Caco-2 (cell line): ENCODE results near the gene ZNF35. TPM values are rescaled to one million over a fixed set of nuclear protein-coding genes. Genes with fewer than 3 reads are reported as not detected.
"Not testable (repeated sequence)": the region's sequence is repeated elsewhere in the genome, so short reads cannot be mapped to it uniquely, and the experiment has no call there.

Source experiments
- BruUV-seq: library from RNA; stranded (reverse); fragments of 400-500 nt; replicated peaks from 2 replicates; lab custom pipeline; 2021; lab: Mats Ljungman, UMichigan
- CTCF ChIA-PET: fragments of 300-600 bp; sonication (Branson Sonifier 250); formaldehyde crosslinking; loops from one replicate; lab custom pipeline; 2022; ENCODE audit warnings: antibody characterized with exemption; lab: Charles Lee
- POLR2A ChIA-PET: fragments of 300-600 bp; sonication (Branson Sonifier 250); formaldehyde crosslinking; loops from one replicate; lab custom pipeline; 2022; ENCODE audit warnings: antibody characterized with exemption; lab: Charles Lee
- DNase-seq, 2 experiments: peaks; one replicate each; pipeline versions ENCODE4 v3.0.0 to v3.0.0-alpha.2; 2020 to 2022
- H3K27me3 ChIP-seq: replicated peaks from 2 replicates; pipeline ENCODE4 v1.6.0; 2011; ENCODE audit warnings: low read length; ENCODE audit not compliant: control insufficient read depth, insufficient read depth
- H3K36me3 ChIP-seq: 2 replicates; pipeline ENCODE4 v1.5.1; 2011; ENCODE audit warnings: low read length; ENCODE audit not compliant: control insufficient read depth, insufficient read depth
- H3K4me1 ChIP-seq: fragments of 250-450 bp; sonication (Bioruptor Pico); 2 replicates; pipeline ENCODE4 v1.5.1; 2020; ENCODE audit warnings: mild to moderate bottlenecking
- H3K4me3 ChIP-seq: 2 replicates; pipeline ENCODE4 v1.5.1; 2011; ENCODE audit warnings: low read depth, mild to moderate bottlenecking, control low read depth, low read length
- H3K9me3 ChIP-seq: fragments of 250-450 bp; sonication (Bioruptor Pico); 2 replicates; pipeline ENCODE4 v1.5.1; 2020; ENCODE audit warnings: mild to moderate bottlenecking, moderate library complexity
- H3K27ac Mint-ChIP-seq: one replicate; pipeline ENCODE4 v1.8.0; 2022; ENCODE audit warnings: mixed read lengths; ENCODE audit not compliant: unreplicated experiment
- H3K27me3 Mint-ChIP-seq: one replicate; pipeline ENCODE4 v1.8.0; 2022; ENCODE audit warnings: mixed read lengths; ENCODE audit not compliant: insufficient read depth, unreplicated experiment
- H3K36me3 Mint-ChIP-seq: one replicate; pipeline ENCODE4 v1.8.0; 2022; ENCODE audit warnings: mild to moderate bottlenecking, mixed read lengths; ENCODE audit not compliant: insufficient read depth, unreplicated experiment
- H3K4me1 Mint-ChIP-seq: one replicate; pipeline ENCODE4 v1.8.0; 2022; ENCODE audit warnings: low read depth, mixed read lengths; ENCODE audit not compliant: unreplicated experiment
- H3K4me3 Mint-ChIP-seq: one replicate; pipeline ENCODE4 v1.8.0; 2022; ENCODE audit warnings: mild to moderate bottlenecking, moderate library complexity, mixed read lengths; ENCODE audit not compliant: unreplicated experiment
- H3K9me3 Mint-ChIP-seq: one replicate; pipeline ENCODE4 v1.8.0; 2022; ENCODE audit warnings: mixed read lengths; ENCODE audit not compliant: unreplicated experiment
- intact Hi-C: fragments of 100-400 bp; cut with micrococcal nuclease; formaldehyde crosslinking; loops from one replicate; pipeline ENCODE4 v1.10.0; 2022; ENCODE audit not compliant: unreplicated experiment
- total RNA-seq: library from RNA; stranded (reverse); gene quantifications from 2 replicates; pipeline ENCODE4 v1.2.3, GENCODE V29; 2022
- TF ChIP-seq, protein P1 (sequence below), 2 experiments: fragments of 200-600 bp in 1 of 2; IDR thresholded peaks; 1 replicate in 1 of 2; 2 replicates in 1 of 2; pipeline versions ENCODE4 v1.5.1 to v1.8.0; 2011 to 2022; ENCODE audit warnings: antibody characterized with exemption in 1 of 2, control low read depth in 1 of 2, inconsistent platforms in 1 of 2, low read depth in 1 of 2, low read length in 1 of 2, mild to moderate bottlenecking in 1 of 2, moderate library complexity in 1 of 2; ENCODE audit not compliant: insufficient read depth in 1 of 2, severe bottlenecking in 1 of 2, unreplicated experiment in 1 of 2

Gene ZNF35
- total RNA-seq, 1 experiment from 2014 or later, result 14.7 TPM

GRCh38 chr3:44666346-44666745, 17.8 kb downstream of the ZNF35 start:
- Mint-ChIP-seq H3K4me1 (no peaks in the 10 kb centered on the region), H3K27ac (no peak overlapping the region), H3K9me3 (peaks cover 9% of the 10 kb centered on the region), H3K27me3 (no peaks in the 10 kb centered on the region), H3K36me3 (peaks cover 7% of the 10 kb centered on the region), H3K4me3 (no peak overlapping the region)
- Histone ChIP-seq H3K4me3 (no peak overlapping the region), H3K36me3 (no peaks in the 10 kb centered on the region), H3K4me1 (no peaks in the 10 kb centered on the region), H3K27me3 (no peaks in the 10 kb centered on the region), H3K9me3 (no peaks in the 10 kb centered on the region)
- CTCF ChIA-PET, result no interaction called here
- TF ChIP-seq, protein P1, sequence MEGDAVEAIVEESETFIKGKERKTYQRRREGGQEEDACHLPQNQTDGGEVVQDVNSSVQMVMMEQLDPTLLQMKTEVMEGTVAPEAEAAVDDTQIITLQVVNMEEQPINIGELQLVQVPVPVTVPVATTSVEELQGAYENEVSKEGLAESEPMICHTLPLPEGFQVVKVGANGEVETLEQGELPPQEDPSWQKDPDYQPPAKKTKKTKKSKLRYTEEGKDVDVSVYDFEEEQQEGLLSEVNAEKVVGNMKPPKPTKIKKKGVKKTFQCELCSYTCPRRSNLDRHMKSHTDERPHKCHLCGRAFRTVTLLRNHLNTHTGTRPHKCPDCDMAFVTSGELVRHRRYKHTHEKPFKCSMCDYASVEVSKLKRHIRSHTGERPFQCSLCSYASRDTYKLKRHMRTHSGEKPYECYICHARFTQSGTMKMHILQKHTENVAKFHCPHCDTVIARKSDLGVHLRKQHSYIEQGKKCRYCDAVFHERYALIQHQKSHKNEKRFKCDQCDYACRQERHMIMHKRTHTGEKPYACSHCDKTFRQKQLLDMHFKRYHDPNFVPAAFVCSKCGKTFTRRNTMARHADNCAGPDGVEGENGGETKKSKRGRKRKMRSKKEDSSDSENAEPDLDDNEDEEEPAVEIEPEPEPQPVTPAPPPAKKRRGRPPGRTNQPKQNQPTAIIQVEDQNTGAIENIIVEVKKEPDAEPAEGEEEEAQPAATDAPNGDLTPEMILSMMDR (IDR thresholded peaks at IDR 0.05; ENCODE audit: insufficient read depth in 1 of 2, low read depth in 1 of 2, low read length in 1 of 2, severe bottlenecking in 1 of 2, unreplicated experiment in 1 of 2), result no peak
- intact Hi-C loops, result no loop called here
- DNase-seq, result no peak
- POLR2A ChIA-PET, result no interaction called here
- BruUV-seq, result no TSS peak

- DNase-seq, result no peak
- Histone ChIP-seq H3K36me3 (no peaks in the 10 kb centered on the region), H3K4me1 (no peaks in the 10 kb centered on the region), H3K4me3 (no peak overlapping the region), H3K27me3 (no peaks in the 10 kb centered on the region), H3K9me3 (no peaks in the 10 kb centered on the region)
- Mint-ChIP-seq H3K4me3 (no peak overlapping the region), H3K27ac (no peak overlapping the region), H3K4me1 (no peaks in the 10 kb centered on the region), H3K9me3 (peaks cover 25% of the 10 kb centered on the region), H3K36me3 (peaks cover 7% of the 10 kb centered on the region), H3K27me3 (no peaks in the 10 kb centered on the region)
- TF ChIP-seq, protein P1 (IDR thresholded peaks at IDR 0.05; ENCODE audit: insufficient read depth in 1 of 2, low read depth in 1 of 2, low read length in 1 of 2, severe bottlenecking in 1 of 2, unreplicated experiment in 1 of 2), result no peak
- BruUV-seq, result no TSS peak
- ChIA-PET POLR2A (no interaction called here), CTCF (no interaction called here)
- intact Hi-C loops, result no loop called here
These were observed 21.2 kb downstream of the ZNF35 start for GRCh38 chr3:44669760-44670159.

- intact Hi-C loops, result not testable (repeated sequence)
These were observed 24.9 kb downstream of the ZNF35 start for GRCh38 chr3:44673466-44673865.

GRCh38 chr3:44674211-44674610, 25.7 kb downstream of the ZNF35 start:
- Histone ChIP-seq H3K9me3 (no peaks in the 10 kb centered on the region), H3K4me1 (no peaks in the 10 kb centered on the region), H3K36me3 (no peaks in the 10 kb centered on the region), H3K4me3 (no peak overlapping the region), H3K27me3 (no peaks in the 10 kb centered on the region)
- no peak overlapping the region for H3K4me3 Mint-ChIP-seq
- BruUV-seq, result no TSS peak
- H3K27ac Mint-ChIP-seq, result no peak overlapping the region
- TF ChIP-seq, protein P1 (IDR thresholded peaks at IDR 0.05; ENCODE audit: insufficient read depth in 1 of 2, low read depth in 1 of 2, low read length in 1 of 2, severe bottlenecking in 1 of 2, unreplicated experiment in 1 of 2), result no peak
- intact Hi-C loops, result no loop called here
- H3K4me1 Mint-ChIP-seq, result no peaks in the 10 kb centered on the region
- POLR2A ChIA-PET, result no interaction called here
- no peak for DNase-seq
- peaks cover 6% of the 10 kb centered on the region for H3K27me3 Mint-ChIP-seq
- H3K36me3 Mint-ChIP-seq, result peaks cover 8% of the 10 kb centered on the region
- CTCF ChIA-PET, result no interaction called here
- H3K9me3 Mint-ChIP-seq, result peaks cover 23% of the 10 kb centered on the region

More at GRCh38 chr3:44673466-44673865, 24.9 kb downstream of the ZNF35 start:
- H3K4me1 ChIP-seq, H3K4me3 Mint-ChIP-seq, H3K36me3 ChIP-seq, H3K4me1 Mint-ChIP-seq, H3K36me3 Mint-ChIP-seq, H3K9me3 ChIP-seq, H3K27ac Mint-ChIP-seq, POLR2A ChIA-PET, H3K27me3 ChIP-seq, CTCF ChIA-PET, BruUV-seq, H3K4me3 ChIP-seq, DNase-seq, H3K27me3 Mint-ChIP-seq: not testable (repeated sequence)
- peaks cover 23% of the 10 kb centered on the region for H3K9me3 Mint-ChIP-seq
